ENCODE data around the gene SLC12A8.

DNA sequence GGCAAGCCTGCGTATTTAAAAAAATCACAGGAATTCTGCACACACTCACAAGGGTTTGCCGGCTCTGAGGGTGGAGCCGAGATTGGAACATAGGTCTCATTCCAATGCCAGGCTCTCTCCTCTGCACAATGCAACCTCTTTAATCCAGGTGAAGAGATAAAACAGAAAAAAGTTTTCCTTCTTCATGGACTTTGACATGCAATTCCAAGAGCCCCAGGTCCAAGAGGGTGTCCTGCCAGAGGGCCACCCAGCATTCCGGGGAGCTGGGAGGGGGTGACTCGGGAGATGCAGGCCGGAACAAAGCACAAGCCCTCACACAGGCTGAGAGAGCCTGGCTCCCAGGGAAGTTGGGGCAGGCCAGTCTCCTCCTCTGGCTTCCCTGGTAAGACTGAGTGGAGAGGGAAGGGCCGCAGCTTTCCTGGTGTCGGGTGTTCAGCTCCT lies 6.7 kb upstream of the SLC12A8 start:
- no peak for TF ChIP-seq EZH2phosphoT487 (IDR thresholded peaks at IDR 0.05; ENCODE audit: borderline replicate concordance)
- TF ChIP-seq, protein P1, sequence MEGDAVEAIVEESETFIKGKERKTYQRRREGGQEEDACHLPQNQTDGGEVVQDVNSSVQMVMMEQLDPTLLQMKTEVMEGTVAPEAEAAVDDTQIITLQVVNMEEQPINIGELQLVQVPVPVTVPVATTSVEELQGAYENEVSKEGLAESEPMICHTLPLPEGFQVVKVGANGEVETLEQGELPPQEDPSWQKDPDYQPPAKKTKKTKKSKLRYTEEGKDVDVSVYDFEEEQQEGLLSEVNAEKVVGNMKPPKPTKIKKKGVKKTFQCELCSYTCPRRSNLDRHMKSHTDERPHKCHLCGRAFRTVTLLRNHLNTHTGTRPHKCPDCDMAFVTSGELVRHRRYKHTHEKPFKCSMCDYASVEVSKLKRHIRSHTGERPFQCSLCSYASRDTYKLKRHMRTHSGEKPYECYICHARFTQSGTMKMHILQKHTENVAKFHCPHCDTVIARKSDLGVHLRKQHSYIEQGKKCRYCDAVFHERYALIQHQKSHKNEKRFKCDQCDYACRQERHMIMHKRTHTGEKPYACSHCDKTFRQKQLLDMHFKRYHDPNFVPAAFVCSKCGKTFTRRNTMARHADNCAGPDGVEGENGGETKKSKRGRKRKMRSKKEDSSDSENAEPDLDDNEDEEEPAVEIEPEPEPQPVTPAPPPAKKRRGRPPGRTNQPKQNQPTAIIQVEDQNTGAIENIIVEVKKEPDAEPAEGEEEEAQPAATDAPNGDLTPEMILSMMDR (conservative IDR thresholded peaks at IDR 0.05; ENCODE audit: low read length), result no peak

Measured in Loucy (cell line).